Activated CD8-positive, alpha-beta memory T cell treated with anti-CD3 and anti-CD28 coated beads for 48 hours (primary cell): ENCODE measurements around the gene OSBPL10.
"Not testable (repeated sequence)": the region's sequence is repeated elsewhere in the genome, so short reads cannot be mapped to it uniquely, and the experiment has no call there.

Source experiments
- DNase-seq, 3 experiments: peaks; one replicate each; pipeline ENCODE4 v3.0.0-alpha.2; 2020; ENCODE audit warnings: low read depth in 2 of 3, low spot score in 2 of 3

OSBPL10 gene

GRCh38 chr3:31992995-31993394, 11.9 kb upstream of the OSBPL10 start:
- not testable (repeated sequence) for DNase-seq

- DNase-seq, result no peak
These were observed 7.2 kb upstream of the OSBPL10 start for GRCh38 chr3:31988271-31988670.

GRCh38 chr3:31985831-31986230, 4.8 kb upstream of the OSBPL10 start:
- DNase-seq, result no peak

GRCh38 chr3:31984321-31984720, 3.3 kb upstream of the OSBPL10 start:
- no peak for DNase-seq

GRCh38 chr3:31980530-31981205, 394 bp downstream of the OSBPL10 start:
- peak in 1 of 3 experiments; percentile 15 for DNase-seq

GRCh38 chr3:31979001-31979697, 1.9 kb downstream of the OSBPL10 start:
- DNase-seq, result no peak

- DNase-seq, result no peak
These were observed 2.5 kb downstream of the OSBPL10 start for GRCh38 chr3:31978553-31978952.

GRCh38 chr3:31977736-31978135, 3.3 kb downstream of the OSBPL10 start:
- DNase-seq, result no peak

GRCh38 chr3:31976302-31976701, 4.8 kb downstream of the OSBPL10 start:
- no peak for DNase-seq

- DNase-seq, result no peak
These were observed 6.1 kb downstream of the OSBPL10 start for GRCh38 chr3:31974964-31975363.

- DNase-seq, result no peak
These were observed 6.6 kb downstream of the OSBPL10 start for GRCh38 chr3:31974471-31974870.

- DNase-seq, result no peak
These were observed 7.2 kb downstream of the OSBPL10 start for GRCh38 chr3:31973837-31974236.

GRCh38 chr3:31973081-31973480, 8.0 kb downstream of the OSBPL10 start:
- no peak for DNase-seq

GRCh38 chr3:31971607-31972006, 9.5 kb downstream of the OSBPL10 start:
- DNase-seq, result no peak

GRCh38 chr3:31968927-31969418, 12.1 kb downstream of the OSBPL10 start:
- no peak for DNase-seq

GRCh38 chr3:31968369-31968926, 12.6 kb downstream of the OSBPL10 start:
- DNase-seq, result no peak

- no peak for DNase-seq
These were observed 13.5 kb downstream of the OSBPL10 start for GRCh38 chr3:31967592-31967991.

GRCh38 chr3:31966978-31967591, 14.0 kb downstream of the OSBPL10 start:
- DNase-seq, result no peak

- DNase-seq, result no peak
These were observed 18.3 kb downstream of the OSBPL10 start for GRCh38 chr3:31962801-31963205.

- no peak for DNase-seq
These were observed 20.1 kb downstream of the OSBPL10 start for GRCh38 chr3:31960793-31961431.
